SK-N-SH (cell line): ENCODE measurements around the gene STARD8. TPM values are rescaled to one million over a fixed set of nuclear protein-coding genes. Genes with fewer than 3 reads are reported as not detected.

ENCODE experiments used
- CTCF ChIA-PET: fragments of 300-600, 350-600 bp; formaldehyde crosslinking; extraction: SDS; loops from one replicate; lab custom pipeline; 2021; lab: Yijun Ruan, JAX
- POLR2A ChIA-PET: fragments of 350-600 bp; sonication (Branson Sonifier 250); formaldehyde crosslinking; extraction: SDS; loops from one replicate; lab custom pipeline; 2020; ENCODE audit warnings: antibody characterized with exemption, inconsistent platforms; lab: Yijun Ruan, JAX
- DNase-seq: peaks from one replicate; pipeline ENCODE4 v3.0.0; 2012
- H2AFZ ChIP-seq: fragments of 200-600 bp; sonication (generic); 2 replicates; pipeline ENCODE4 v1.8.1; 2016; ENCODE audit warnings: antibody characterized with exemption, mild to moderate bottlenecking, low read depth
- H3F3A ChIP-seq: fragments of 200-600 bp; sonication (generic); replicated peaks from 2 replicates; pipeline ENCODE3; 2016; ENCODE audit warnings: antibody characterized with exemption, mild to moderate bottlenecking; ENCODE audit not compliant: insufficient read depth
- H3K27ac ChIP-seq, 2 experiments: fragments of 200-500 bp in 1 of 2; fragments of 200-600 bp in 1 of 2; sonication (Bioruptor generic) in 1 of 2; sonication (generic), shearing (Covaris generic) in 1 of 2; 2 replicates each; pipeline versions ENCODE4 v1.5.1 to v1.6.1; 2014 to 2016; ENCODE audit warnings: low read depth in 2 of 2, inconsistent platforms in 1 of 2, low read length in 1 of 2, mild to moderate bottlenecking in 1 of 2, mixed read lengths in 1 of 2
- H3K27me3 ChIP-seq: fragments of 200-600 bp; sonication (generic), shearing (Covaris generic); 2 replicates; pipeline ENCODE4 v1.6.1; 2016; ENCODE audit warnings: mixed run types; ENCODE audit not compliant: insufficient read depth
- H3K36me3 ChIP-seq, 2 experiments: fragments of 200-500 bp in 1 of 2; fragments of 200-600 bp in 1 of 2; sonication (Bioruptor generic) in 1 of 2; sonication (generic) in 1 of 2; replicated peaks in 1 of 2; 2 replicates each; pipeline versions ENCODE3 to v1.5.1; 2014 to 2016; ENCODE audit warnings: low read length in 1 of 2, mild to moderate bottlenecking in 1 of 2; ENCODE audit not compliant: insufficient read depth in 2 of 2, control insufficient read depth in 1 of 2
- H3K4me1 ChIP-seq, 2 experiments: fragments of 200-500 bp in 1 of 2; fragments of 200-600 bp in 1 of 2; sonication (Bioruptor generic) in 1 of 2; sonication (generic), shearing (Covaris generic) in 1 of 2; 2 replicates each; pipeline versions ENCODE4 v1.5.1 to v1.6.1; 2014 to 2016; ENCODE audit warnings: low read depth in 1 of 2, low read length in 1 of 2, mixed run types in 1 of 2; ENCODE audit not compliant: insufficient read depth in 2 of 2, control insufficient read depth in 1 of 2
- H3K4me2 ChIP-seq: fragments of 200-600 bp; sonication (generic), shearing (Covaris generic); 2 replicates; pipeline ENCODE4 v1.6.1; 2017; ENCODE audit warnings: mixed run types
- H3K4me3 ChIP-seq, 2 experiments: fragments of 200-500 bp in 1 of 2; fragments of 200-600 bp in 1 of 2; sonication (Bioruptor generic) in 1 of 2; sonication (generic), shearing (Covaris generic) in 1 of 2; 2 replicates each; pipeline versions ENCODE4 v1.5.1 to v1.8.1; 2014 to 2016; ENCODE audit warnings: low read depth in 2 of 2, inconsistent platforms in 1 of 2, low read length in 1 of 2, mild to moderate bottlenecking in 1 of 2, mixed read lengths in 1 of 2, moderate library complexity in 1 of 2
- H3K79me2 ChIP-seq: fragments of 200-600 bp; sonication (generic); 2 replicates; pipeline ENCODE4 v1.8.1; 2017; ENCODE audit warnings: mild to moderate bottlenecking; ENCODE audit not compliant: insufficient read depth
- H3K9ac ChIP-seq: fragments of 200-600 bp; sonication (generic); 2 replicates; pipeline ENCODE4 v1.6.1; 2017; ENCODE audit warnings: mixed run types
- H3K9me2 ChIP-seq: fragments of 200-600 bp; sonication (generic); 2 replicates; pipeline ENCODE4 v1.6.1; 2017; ENCODE audit warnings: mixed run types
- H3K9me3 ChIP-seq: fragments of 200-600 bp; sonication (generic); 2 replicates; pipeline ENCODE4 v1.6.1; 2017; ENCODE audit warnings: mixed run types, mild to moderate bottlenecking, moderate library complexity
- H4K20me1 ChIP-seq: fragments of 200-600 bp; sonication (generic); 2 replicates; pipeline ENCODE4 v1.6.1; 2017; ENCODE audit warnings: mild to moderate bottlenecking, mixed run types; ENCODE audit not compliant: insufficient read depth
- CHD2 ChIP-seq: fragments of 150-350 bp; IDR thresholded peaks from 2 replicates; pipeline ENCODE4 v1.6.1; 2018; ENCODE audit warnings: low read length; ENCODE audit not compliant: partially characterized antibody
- EZH2phosphoT487 ChIP-seq: fragments of 200-600 bp; sonication (generic); IDR thresholded peaks from 2 replicates; pipeline ENCODE4 v1.6.1; 2017; ENCODE audit warnings: low read depth, mixed run types, mild to moderate bottlenecking, antibody characterized with exemption, moderate library complexity, borderline replicate concordance
- FOSL2 ChIP-seq: IDR thresholded peaks from 2 replicates; pipeline ENCODE4 v1.4.0; 2012; ENCODE audit warnings: low read depth, mild to moderate bottlenecking, moderate library complexity, borderline replicate concordance
- FOXJ3 ChIP-seq: sonication (generic); formaldehyde crosslinking; IDR thresholded peaks from 2 replicates; pipeline ENCODE4 v1.5.1; 2020; ENCODE audit warnings: mild to moderate bottlenecking, missing genetic modification reagents
- GATA2 ChIP-seq: sonication (generic); formaldehyde crosslinking; IDR thresholded peaks from 2 replicates; pipeline ENCODE4 v1.5.0; 2020; ENCODE audit warnings: mild to moderate bottlenecking, missing genetic modification reagents
- PBX3 ChIP-seq: IDR thresholded peaks from 2 replicates; pipeline ENCODE4; 2012
- REST ChIP-seq: IDR thresholded peaks from 2 replicates; pipeline ENCODE4 v1.6.1; 2012; ENCODE audit warnings: mild to moderate bottlenecking, low read depth, low read length, moderate library complexity
- SIN3A ChIP-seq: IDR thresholded peaks from 2 replicates; pipeline ENCODE4 v1.6.1; 2012; ENCODE audit warnings: low read depth, mild to moderate bottlenecking, low read length, moderate library complexity, borderline replicate concordance
- SMC3 ChIP-seq: IDR thresholded peaks from 2 replicates; pipeline ENCODE4 v1.6.1; 2012; ENCODE audit warnings: low read depth, low read length, improper control_type of control experiment
- TAF1 ChIP-seq: IDR thresholded peaks from 2 replicates; pipeline ENCODE4 v1.6.1; 2012; ENCODE audit warnings: low read depth, mild to moderate bottlenecking, low read length, moderate library complexity, borderline replicate concordance
- TEAD4 ChIP-seq: IDR thresholded peaks from 2 replicates; pipeline ENCODE4 v1.4.0; 2012; ENCODE audit warnings: mild to moderate bottlenecking, borderline replicate concordance; ENCODE audit not compliant: insufficient read depth
- USF2 ChIP-seq: fragments of 150-350 bp; IDR thresholded peaks from 2 replicates; pipeline ENCODE4 v1.6.1; 2017; ENCODE audit warnings: antibody characterized with exemption, low read length, low read depth, borderline replicate concordance
- ZBTB33 ChIP-seq: IDR thresholded peaks from 2 replicates; pipeline ENCODE4 v1.4.0; 2012; ENCODE audit warnings: low read depth, borderline replicate concordance
- WGBS: methylation state at CpG from one replicate; pipeline ENCODE4 v1.1.6; 2017; ENCODE audit warnings: low lambda C conversion rate; 5-methylcytosine and 5-hydroxymethylcytosine counted together
- polyA plus RNA-seq, 3 experiments: library from polyadenylated mRNA; depleted of rRNA; stranded (reverse); fragments of >200 nt; gene quantifications; 2 replicates each; pipeline ENCODE4 v1.2.3, GENCODE V29; 2012

Gene STARD8
- polyA plus RNA-seq, 1 of the 3 experiments (the other 2 are of a cell fraction), result 2.6 TPM

- TF ChIP-seq REST (no peak), SMC3 (no peak), SIN3A (no peak)
Measured at GRCh38 chrX:68672581-68673318, 25.3 kb downstream of the STARD8 start (continued).

- H2AFZ ChIP-seq, result no peak overlapping the region
- no peaks in the 10 kb centered on the region for H3K36me3 ChIP-seq
- ChIA-PET POLR2A (no interaction called here), CTCF (no interaction called here)
- H3K9me3 ChIP-seq, result no peaks in the 10 kb centered on the region
- no peak overlapping the region for H3K4me2 ChIP-seq
- no peaks in the 10 kb centered on the region for H3K9me2 ChIP-seq
- no peak overlapping the region for H3K27ac ChIP-seq
- WGBS, result 59% methylated on average over 3 of the region's 4 CpGs
- DNase-seq, result no peak
- no peak overlapping the region for H3K4me3 ChIP-seq
- no peak overlapping the region for H3K9ac ChIP-seq
- H3K79me2 ChIP-seq, result no peaks in the 10 kb centered on the region
- no peaks in the 10 kb centered on the region for H3K27me3 ChIP-seq
- H4K20me1 ChIP-seq, result no peaks in the 10 kb centered on the region
- TF ChIP-seq TAF1, result no peak
- TF ChIP-seq CHD2, result no peak
- TF ChIP-seq PBX3, result no peak
- no peak for TF ChIP-seq GATA2 (CRISPR knock-in tag)
- no peak for TF ChIP-seq FOSL2
- TF ChIP-seq ZBTB33, result no peak
- TF ChIP-seq FOXJ3 (CRISPR knock-in tag), result no peak
- TF ChIP-seq USF2, result no peak
- no peak for TF ChIP-seq EZH2phosphoT487
- TF ChIP-seq TEAD4, result no peak
- no peak for TF ChIP-seq SMC3
- TF ChIP-seq, all 33 proteins: peak for 0
- Histone ChIP-seq H3K4me1 (no peaks in the 10 kb centered on the region), H3F3A (no peaks in the 10 kb centered on the region)
Measured at GRCh38 chrX:68675571-68675970, 28.1 kb downstream of the STARD8 start.
